ENCODE measurements around the gene CTSZ. TPM values are rescaled to one million over a fixed set of nuclear protein-coding genes. Genes with fewer than 3 reads are reported as not detected.

Gene CTSZ
- total and polyA plus RNA-seq, 2 experiments from 2014 or later, result 13.5 to 391 TPM

- TF ChIP-seq EZH2 (IDR thresholded peaks at IDR 0.05; ENCODE audit: insufficient read depth, poor library complexity, severe bottlenecking) (no peak), EZH2phosphoT487 (IDR thresholded peaks at IDR 0.05; ENCODE audit: insufficient read depth, low read depth) (no peak)
- no peak overlapping the region for H3K27ac ChIP-seq
- H3K9me2 ChIP-seq (ENCODE audit: insufficient read depth), result no peaks in the 10 kb centered on the region
- no peaks in the 10 kb centered on the region for H3K9me3 ChIP-seq (ENCODE audit: low read depth)
- 51 to 52% methylated on average over 4 of the region's 4 CpGs for WGBS, 2 experiments (ENCODE audit: low coverage in 1 of 2, low lambda C conversion rate in 2 of 2, missing lambda C conversion rate in 2 of 2)
- no peak overlapping the region for H2AFZ ChIP-seq
- no peaks in the 10 kb centered on the region for H4K20me1 ChIP-seq (ENCODE audit: insufficient read depth)
- no peaks in the 10 kb centered on the region for H3K36me3 ChIP-seq (ENCODE audit: low read depth)
- in situ Hi-C loops (cut with MboI), result no loop called here
- no peak overlapping the region for H3K4me2 ChIP-seq (ENCODE audit: unreplicated experiment)
- H3K4me3 ChIP-seq, result no peak overlapping the region
- 0 out of 2 replicates have a peak, but pooled peaks cover 6% of the 10 kb centered on the region for H3K27me3 ChIP-seq (replicated peaks; ENCODE audit: insufficient read depth)
- H3K79me2 ChIP-seq (ENCODE audit: insufficient read depth), result no peaks in the 10 kb centered on the region
- no peak for DNase-seq
- no peak overlapping the region for H3K9ac ChIP-seq
- H3K4me1 ChIP-seq (ENCODE audit: insufficient read depth), result no peaks in the 10 kb centered on the region
- H3F3A ChIP-seq (ENCODE audit: insufficient read depth), result no peaks in the 10 kb centered on the region
Measured at GRCh38 chr20:58973179-58973578, 33.9 kb downstream of the CTSZ start.

GRCh38 chr20:58971429-58971828 lies 35.6 kb downstream of the CTSZ start:
- Histone ChIP-seq H3K79me2 (ENCODE audit: insufficient read depth) (no peaks in the 10 kb centered on the region), H3K36me3 (ENCODE audit: low read depth) (no peaks in the 10 kb centered on the region), H4K20me1 (ENCODE audit: insufficient read depth) (no peaks in the 10 kb centered on the region), H3K4me3 (no peak overlapping the region), H3K9me2 (ENCODE audit: insufficient read depth) (no peaks in the 10 kb centered on the region), H3K27ac (no peak overlapping the region), H3K4me1 (ENCODE audit: insufficient read depth) (no peaks in the 10 kb centered on the region), H3K4me2 (ENCODE audit: unreplicated experiment) (no peak overlapping the region), H2AFZ (no peak overlapping the region), H3K9me3 (ENCODE audit: low read depth) (no peaks in the 10 kb centered on the region), H3K9ac (no peak overlapping the region), H3K27me3 (replicated peaks; ENCODE audit: insufficient read depth) (0 out of 2 replicates have a peak, but pooled peaks cover 6% of the 10 kb centered on the region), H3F3A (ENCODE audit: insufficient read depth) (no peaks in the 10 kb centered on the region)
- TF ChIP-seq EZH2phosphoT487 (IDR thresholded peaks at IDR 0.05; ENCODE audit: insufficient read depth, low read depth) (no peak), EZH2 (IDR thresholded peaks at IDR 0.05; ENCODE audit: insufficient read depth, poor library complexity, severe bottlenecking) (no peak)
- in situ Hi-C loops (cut with MboI), result no loop called here
- no peak for DNase-seq
- 51 to 54% methylated on average over 6 of the region's 6 CpGs for WGBS, 2 experiments (ENCODE audit: low coverage in 1 of 2, low lambda C conversion rate in 2 of 2, missing lambda C conversion rate in 2 of 2)

GRCh38 chr20:58970146-58970545 lies 36.9 kb downstream of the CTSZ start:
- TF ChIP-seq EZH2phosphoT487 (IDR thresholded peaks at IDR 0.05; ENCODE audit: insufficient read depth, low read depth) (no peak), EZH2 (IDR thresholded peaks at IDR 0.05; ENCODE audit: insufficient read depth, poor library complexity, severe bottlenecking) (no peak)
- Histone ChIP-seq H3F3A (ENCODE audit: insufficient read depth) (no peaks in the 10 kb centered on the region), H3K4me1 (ENCODE audit: insufficient read depth) (no peaks in the 10 kb centered on the region), H3K9ac (no peak overlapping the region), H3K9me2 (ENCODE audit: insufficient read depth) (no peaks in the 10 kb centered on the region), H3K27ac (no peak overlapping the region), H3K4me3 (no peak overlapping the region), H3K9me3 (ENCODE audit: low read depth) (no peaks in the 10 kb centered on the region), H3K4me2 (ENCODE audit: unreplicated experiment) (no peak overlapping the region), H3K79me2 (ENCODE audit: insufficient read depth) (no peaks in the 10 kb centered on the region), H3K36me3 (ENCODE audit: low read depth) (no peaks in the 10 kb centered on the region), H4K20me1 (ENCODE audit: insufficient read depth) (no peaks in the 10 kb centered on the region), H3K27me3 (replicated peaks; ENCODE audit: insufficient read depth) (0 out of 2 replicates have a peak, but pooled peaks cover 6% of the 10 kb centered on the region), H2AFZ (no peak overlapping the region)
- no peak for DNase-seq
- WGBS, 2 experiments (ENCODE audit: low coverage in 1 of 2, low lambda C conversion rate in 2 of 2, missing lambda C conversion rate in 2 of 2), result 4 to 5% methylated on average over 1 of the region's 1 CpG
- in situ Hi-C loops (cut with MboI), result no loop called here

- no peak overlapping the region for H3K4me3 ChIP-seq
- peaks cover 13% of the 10 kb centered on the region; the same call in 1 of the 2 replicates for H3K27me3 ChIP-seq (replicated peaks; ENCODE audit: insufficient read depth)
- no peak overlapping the region for H3K4me2 ChIP-seq (ENCODE audit: unreplicated experiment)
- DNase-seq, result no peak
- H3K36me3 ChIP-seq (ENCODE audit: low read depth), result no peaks in the 10 kb centered on the region
- no peak for TF ChIP-seq EZH2 (IDR thresholded peaks at IDR 0.05; ENCODE audit: insufficient read depth, poor library complexity, severe bottlenecking)
- TF ChIP-seq EZH2phosphoT487 (IDR thresholded peaks at IDR 0.05; ENCODE audit: insufficient read depth, low read depth), result no peak
- no peaks in the 10 kb centered on the region for H4K20me1 ChIP-seq (ENCODE audit: insufficient read depth)
- H3K4me1 ChIP-seq (ENCODE audit: insufficient read depth), result no peaks in the 10 kb centered on the region
- H3K9me3 ChIP-seq (ENCODE audit: low read depth), result no peaks in the 10 kb centered on the region
- no peaks in the 10 kb centered on the region for H3K9me2 ChIP-seq (ENCODE audit: insufficient read depth)
- H3K27ac ChIP-seq, result no peak overlapping the region
- no peaks in the 10 kb centered on the region for H3F3A ChIP-seq (ENCODE audit: insufficient read depth)
- no peak overlapping the region for H3K9ac ChIP-seq
- in situ Hi-C loops (cut with MboI), result no loop called here
- WGBS, 2 experiments (ENCODE audit: low coverage in 1 of 2, low lambda C conversion rate in 2 of 2, missing lambda C conversion rate in 2 of 2), result 48 to 64% methylated on average over 2 of the region's 2 CpGs
- no peaks in the 10 kb centered on the region for H3K79me2 ChIP-seq (ENCODE audit: insufficient read depth)
- H2AFZ ChIP-seq, result no peak overlapping the region
Measured at GRCh38 chr20:58969439-58969838, 37.6 kb downstream of the CTSZ start.
